Osteoblast (primary cell): ENCODE measurements around the gene FOSL2. TPM values are rescaled to one million over a fixed set of nuclear protein-coding genes. Genes with fewer than 3 reads are reported as not detected.

Source experiments
- DNase-seq: peaks from one replicate; pipeline ENCODE4 v3.0.0; 2011; ENCODE audit warnings: low spot score, mixed read lengths; ENCODE audit not compliant: insufficient read length; ENCODE audit errors: missing footprints
- H2AFZ ChIP-seq: 2 replicates; pipeline ENCODE4 v1.6.0; 2011; ENCODE audit warnings: mild to moderate bottlenecking, low read length
- H3K27ac ChIP-seq: 2 replicates; pipeline ENCODE4 v1.5.1; 2011; ENCODE audit warnings: mild to moderate bottlenecking, low read depth, low read length, moderate library complexity
- H3K27me3 ChIP-seq: 2 replicates; pipeline ENCODE4 v1.6.0; 2012; ENCODE audit warnings: mild to moderate bottlenecking, control low read depth, inconsistent platforms, low read length, moderate library complexity; ENCODE audit not compliant: insufficient read depth
- H3K36me3 ChIP-seq: 2 replicates; pipeline ENCODE4 v1.5.1; 2011; ENCODE audit warnings: mild to moderate bottlenecking, low read length, control low read depth, moderate library complexity; ENCODE audit not compliant: insufficient read depth
- H3K4me1 ChIP-seq: 2 replicates; pipeline ENCODE4 v1.5.1; 2011; ENCODE audit warnings: mild to moderate bottlenecking, low read length, control low read depth, moderate library complexity; ENCODE audit not compliant: insufficient read depth
- H3K4me2 ChIP-seq: 2 replicates; pipeline ENCODE4 v1.6.0; 2011; ENCODE audit warnings: mild to moderate bottlenecking, low read length; ENCODE audit not compliant: insufficient read depth
- H3K4me3 ChIP-seq: fragments of 200-600 bp; sonication (generic); 3 replicates; pipeline ENCODE4 v1.5.1; 2012; ENCODE audit warnings: mild to moderate bottlenecking, low read length, inconsistent platforms; ENCODE audit not compliant: insufficient read depth
- H3K79me2 ChIP-seq: 2 replicates; pipeline ENCODE4 v1.6.0; 2012; ENCODE audit warnings: mild to moderate bottlenecking, low read length, control low read depth, inconsistent platforms; ENCODE audit not compliant: insufficient read depth
- H3K9me3 ChIP-seq: 2 replicates; pipeline ENCODE4 v1.5.1; 2011; ENCODE audit warnings: low read depth, low read length, control low read depth
- H4K20me1 ChIP-seq: 2 replicates; pipeline ENCODE4 v1.6.0; 2012; ENCODE audit warnings: mild to moderate bottlenecking, low read length, control low read depth; ENCODE audit not compliant: insufficient read depth
- total RNA-seq: library from RNA; depleted of rRNA; stranded (reverse); fragments of >200 nt; gene quantifications from 2 replicates; pipeline ENCODE4 v1.2.3, GENCODE V29; 2012
- TF ChIP-seq, protein P1 (sequence below): IDR thresholded peaks from 2 replicates; pipeline ENCODE4 v1.5.1; 2011; ENCODE audit warnings: mild to moderate bottlenecking, low read depth, low read length, moderate library complexity; ENCODE audit errors: extremely low read depth

Gene FOSL2
- total RNA-seq, 1 donor, result 86.9 TPM

DNA sequence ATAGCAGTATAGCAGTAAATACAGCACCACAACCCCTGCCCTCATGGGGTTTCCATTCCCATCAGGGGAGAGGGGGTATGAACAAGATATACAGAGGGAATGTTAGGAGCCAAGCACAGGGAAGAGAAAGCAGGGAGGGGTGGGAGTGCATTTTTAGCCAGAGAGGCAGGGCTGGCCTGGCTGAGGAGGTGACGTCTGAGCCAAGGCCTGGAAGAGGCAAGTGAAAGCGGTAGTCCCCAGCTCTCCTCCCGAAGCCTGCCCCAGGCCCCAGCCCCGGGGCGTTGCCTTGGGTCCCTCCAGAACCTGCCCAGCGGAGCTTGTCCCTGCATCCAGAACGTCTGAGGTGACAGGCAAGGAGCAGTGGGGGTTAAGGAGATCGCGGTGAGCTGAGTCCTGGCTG, 45.1 kb upstream of the FOSL2 start:
- TF ChIP-seq, protein P1, sequence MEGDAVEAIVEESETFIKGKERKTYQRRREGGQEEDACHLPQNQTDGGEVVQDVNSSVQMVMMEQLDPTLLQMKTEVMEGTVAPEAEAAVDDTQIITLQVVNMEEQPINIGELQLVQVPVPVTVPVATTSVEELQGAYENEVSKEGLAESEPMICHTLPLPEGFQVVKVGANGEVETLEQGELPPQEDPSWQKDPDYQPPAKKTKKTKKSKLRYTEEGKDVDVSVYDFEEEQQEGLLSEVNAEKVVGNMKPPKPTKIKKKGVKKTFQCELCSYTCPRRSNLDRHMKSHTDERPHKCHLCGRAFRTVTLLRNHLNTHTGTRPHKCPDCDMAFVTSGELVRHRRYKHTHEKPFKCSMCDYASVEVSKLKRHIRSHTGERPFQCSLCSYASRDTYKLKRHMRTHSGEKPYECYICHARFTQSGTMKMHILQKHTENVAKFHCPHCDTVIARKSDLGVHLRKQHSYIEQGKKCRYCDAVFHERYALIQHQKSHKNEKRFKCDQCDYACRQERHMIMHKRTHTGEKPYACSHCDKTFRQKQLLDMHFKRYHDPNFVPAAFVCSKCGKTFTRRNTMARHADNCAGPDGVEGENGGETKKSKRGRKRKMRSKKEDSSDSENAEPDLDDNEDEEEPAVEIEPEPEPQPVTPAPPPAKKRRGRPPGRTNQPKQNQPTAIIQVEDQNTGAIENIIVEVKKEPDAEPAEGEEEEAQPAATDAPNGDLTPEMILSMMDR, result no peak
- Histone ChIP-seq H3K79me2 (no peaks in the 10 kb centered on the region), H3K4me1 (peaks cover 9% of the 10 kb centered on the region), H3K27me3 (no peaks in the 10 kb centered on the region), H3K4me2 (no peak overlapping the region), H3K27ac (no peak overlapping the region), H4K20me1 (no peaks in the 10 kb centered on the region), H3K4me3 (no peak overlapping the region), H3K36me3 (no peaks in the 10 kb centered on the region), H2AFZ (no peak overlapping the region), H3K9me3 (no peaks in the 10 kb centered on the region)
- peak; percentile 47 for DNase-seq

DNA sequence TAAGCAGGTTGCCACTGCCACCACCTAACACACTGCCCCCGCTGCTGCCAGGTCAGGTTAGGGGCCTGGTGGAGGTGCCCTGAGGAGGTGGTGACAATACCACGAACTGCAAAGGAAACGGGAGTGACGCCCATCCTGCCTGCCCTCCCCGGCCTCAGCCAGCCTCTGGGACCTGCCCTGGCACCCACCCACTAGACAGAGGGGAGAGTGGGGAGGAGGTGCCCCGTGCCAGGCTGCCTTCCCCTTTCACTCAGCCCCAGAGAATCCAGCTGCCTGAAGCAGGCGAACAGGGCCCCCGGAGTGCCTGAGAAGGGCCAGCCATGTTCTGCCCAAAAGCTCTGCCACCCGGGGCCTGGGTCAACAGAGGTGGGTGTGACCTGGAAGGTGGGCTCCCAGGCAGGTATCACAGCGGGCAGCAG, 44.5 kb upstream of the FOSL2 start:
- Histone ChIP-seq H3K4me3 (no peak overlapping the region), H3K36me3 (no peaks in the 10 kb centered on the region), H3K79me2 (no peaks in the 10 kb centered on the region), H3K4me1 (peaks cover 4% of the 10 kb centered on the region), H3K4me2 (no peak overlapping the region), H4K20me1 (no peaks in the 10 kb centered on the region), H3K27ac (no peak overlapping the region), H3K9me3 (no peaks in the 10 kb centered on the region), H2AFZ (no peak overlapping the region), H3K27me3 (no peaks in the 10 kb centered on the region)
- TF ChIP-seq, protein P1, result no peak
- DNase-seq, result peak; percentile 52

DNA sequence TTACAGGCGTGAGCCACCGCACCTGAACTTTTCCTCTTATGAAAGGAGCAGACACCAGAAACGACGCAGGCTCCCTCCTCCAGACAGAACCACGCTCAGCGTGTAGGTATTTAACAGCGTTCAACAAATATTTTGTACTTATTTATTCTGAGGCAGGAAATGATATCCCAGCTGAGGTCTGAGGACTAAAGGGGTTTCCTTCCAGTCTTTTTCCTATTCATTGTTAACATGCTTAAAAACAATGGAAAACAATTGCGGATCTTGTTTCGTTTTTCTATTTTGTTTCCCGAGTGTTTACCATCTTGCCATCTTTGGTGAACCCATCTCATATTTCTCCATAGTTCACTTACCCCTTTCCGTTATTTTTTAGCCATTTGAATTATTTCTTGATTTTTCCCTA, 43.7 kb upstream of the FOSL2 start:
- no peaks in the 10 kb centered on the region for H3K4me1 ChIP-seq
- H3K36me3 ChIP-seq, result no peaks in the 10 kb centered on the region
- peak; percentile 79 for DNase-seq
- H2AFZ ChIP-seq, result no peak overlapping the region
- H3K79me2 ChIP-seq, result no peaks in the 10 kb centered on the region
- TF ChIP-seq, protein P1, result no peak
- H3K9me3 ChIP-seq, result no peaks in the 10 kb centered on the region
- H3K4me2 ChIP-seq, result no peak overlapping the region
- no peaks in the 10 kb centered on the region for H4K20me1 ChIP-seq
- H3K4me3 ChIP-seq, result no peak overlapping the region
- H3K27ac ChIP-seq, result no peak overlapping the region
- H3K27me3 ChIP-seq, result no peaks in the 10 kb centered on the region

DNA sequence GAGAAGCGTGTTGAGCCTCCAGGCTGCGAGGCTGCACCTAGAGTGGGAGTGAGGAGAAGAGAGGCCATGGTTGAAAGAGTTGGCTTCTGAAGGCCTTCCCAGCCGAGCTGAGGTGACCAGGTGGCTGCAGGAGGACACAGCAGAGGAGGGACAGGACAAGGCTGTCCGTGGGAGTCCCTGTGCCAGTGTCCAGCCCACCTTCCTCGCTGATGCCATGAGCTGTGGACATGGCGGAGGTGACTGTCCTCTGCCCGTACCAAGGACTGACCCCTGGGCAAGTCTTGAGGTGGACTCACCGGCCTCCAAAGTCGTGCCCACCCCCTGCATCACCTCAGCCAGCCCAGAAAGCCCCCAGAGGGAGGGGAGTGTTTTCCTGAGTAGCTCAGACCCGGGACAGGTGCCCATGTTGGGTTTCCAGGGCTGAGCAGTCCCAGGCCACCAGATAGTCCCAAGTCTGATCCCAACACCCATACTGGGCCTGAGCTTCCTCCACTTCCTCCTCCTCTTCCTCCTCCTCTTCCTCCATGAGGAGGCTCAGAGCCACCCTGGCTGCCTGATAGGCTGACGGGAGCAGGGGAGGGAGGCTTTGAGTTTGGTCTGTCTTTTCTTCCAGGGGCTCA, 43.0 kb upstream of the FOSL2 start:
- no peaks in the 10 kb centered on the region for H3K4me1 ChIP-seq
- H4K20me1 ChIP-seq, result no peaks in the 10 kb centered on the region
- no peaks in the 10 kb centered on the region for H3K9me3 ChIP-seq
- no peak overlapping the region for H2AFZ ChIP-seq
- H3K79me2 ChIP-seq, result no peaks in the 10 kb centered on the region
- H3K27ac ChIP-seq, result no peak overlapping the region
- peak; percentile 66 for DNase-seq
- no peaks in the 10 kb centered on the region for H3K27me3 ChIP-seq
- no peak overlapping the region for H3K4me2 ChIP-seq
- no peaks in the 10 kb centered on the region for H3K36me3 ChIP-seq
- no peak overlapping the region for H3K4me3 ChIP-seq
- TF ChIP-seq, protein P1, result no peak
